A549 (cell line): Measurements from ENCODE around the gene PRKCQ. TPM values are rescaled to one million over a fixed set of nuclear protein-coding genes. Genes with fewer than 3 reads are reported as not detected.

Experiments used
- ATAC-seq, 2 experiments: fragments of 200-7000 bp in 1 of 2; fragments of >200 bp in 1 of 2; cut with Nextera tagmentation in 1 of 2; cut with Tn5 transposase in 1 of 2; 3 replicates each; pipeline versions ENCODE4 v1.8.0 to v1.9.1; 2018 to 2020; ENCODE audit warnings: mild to moderate bottlenecking in 1 of 2, moderate library complexity in 1 of 2
- CTCF ChIA-PET: fragments of 300-600 bp; sonication (Branson Sonifier 250); formaldehyde crosslinking; extraction: SDS; loops from one replicate; lab custom pipeline; 2021; ENCODE audit warnings: antibody characterized with exemption, inconsistent platforms; lab: Yijun Ruan, JAX
- POLR2A ChIA-PET: fragments of 350-600 bp; formaldehyde crosslinking; extraction: SDS; loops from one replicate; lab custom pipeline; 2021; ENCODE audit warnings: antibody characterized with exemption, inconsistent platforms; lab: Yijun Ruan, JAX
- DNase-seq, 2 experiments: peaks; one replicate each; pipeline versions ENCODE4 v3.0.0 to v3.0.0-alpha.2; 2011 to 2016; ENCODE audit warnings: low read depth in 1 of 2, low spot score in 1 of 2
- FAIRE-seq: peaks from 2 replicates; lab custom pipeline; 2011; peaks lifted over from hg19 to GRCh38; lab: Jason Lieb, UNC
- H3K27ac ChIP-seq, 2 experiments: fragments of >200 bp; sonication (Bioruptor Twin); formaldehyde crosslinking; 3 replicates each; pipeline ENCODE4 v1.5.1; 2016 to 2017
- H3K4me1 ChIP-seq: fragments of >200 bp; sonication (Bioruptor Twin); formaldehyde crosslinking; 3 replicates; pipeline ENCODE4 v1.6.1; 2016
- H3K4me2 ChIP-seq: fragments of >200 bp; sonication (Bioruptor Twin); formaldehyde crosslinking; 3 replicates; pipeline ENCODE4 v1.6.1; 2016
- H3K4me3 ChIP-seq: fragments of >200 bp; sonication (Bioruptor Twin); formaldehyde crosslinking; 3 replicates; pipeline ENCODE4 v1.5.1; 2016
- H3K9me3 ChIP-seq: fragments of >200 bp; sonication (Bioruptor Twin); formaldehyde crosslinking; 3 replicates; pipeline ENCODE4 v1.6.1; 2016
- CBX2 ChIP-seq: fragments of 200-600 bp; sonication (generic); IDR thresholded peaks from 2 replicates; pipeline ENCODE4 v1.6.1; 2016; ENCODE audit warnings: low read depth, mild to moderate bottlenecking, borderline replicate concordance
- CEBPB ChIP-seq, 2 experiments: fragments of >200 bp in 1 of 2; sonication (Bioruptor Twin) in 1 of 2; formaldehyde crosslinking in 1 of 2; IDR thresholded peaks; 2 replicates each; pipeline ENCODE4 v1.6.1; 2012 to 2016
- CHD4 ChIP-seq: fragments of 200-600 bp; sonication (generic); IDR thresholded peaks from 2 replicates; pipeline ENCODE4 v1.6.1; 2016; ENCODE audit warnings: antibody characterized with exemption, mild to moderate bottlenecking, borderline replicate concordance
- EP300 ChIP-seq, 2 experiments: fragments of >200 bp; sonication (Bioruptor Twin); formaldehyde crosslinking; IDR thresholded peaks; 2 replicates in 1 of 2; 3 replicates in 1 of 2; pipeline ENCODE4 v1.6.1; 2016 to 2017
- FOXS1 ChIP-seq: fragments of 250-450 bp; sonication (Bioruptor Pico); IDR thresholded peaks from 2 replicates; pipeline ENCODE4 v1.5.0; 2020; ENCODE audit warnings: mild to moderate bottlenecking, moderate library complexity
- HEYL ChIP-seq: fragments of 250-450 bp; sonication (Bioruptor Pico); IDR thresholded peaks from 2 replicates; pipeline ENCODE4 v1.8.0; 2021; ENCODE audit warnings: mild to moderate bottlenecking, moderate library complexity
- HOXB5 ChIP-seq: fragments of 250-450 bp; sonication (Bioruptor Pico); IDR thresholded peaks from 2 replicates; pipeline ENCODE4 v1.5.0; 2020; ENCODE audit warnings: mild to moderate bottlenecking, moderate library complexity
- MAZ ChIP-seq: fragments of 150-350 bp; IDR thresholded peaks from 2 replicates; pipeline ENCODE4 v1.6.1; 2014; ENCODE audit warnings: antibody characterized with exemption, low read depth, low read length, borderline replicate concordance
- PHF8 ChIP-seq: fragments of 200-600 bp; sonication (generic); IDR thresholded peaks from 2 replicates; pipeline ENCODE4 v1.6.1; 2016; ENCODE audit warnings: low read depth, mild to moderate bottlenecking, antibody characterized with exemption, moderate library complexity, borderline replicate concordance
- POLR2A ChIP-seq: IDR thresholded peaks from 2 replicates; pipeline ENCODE4 v1.6.1; 2012; ENCODE audit warnings: mild to moderate bottlenecking, low read length
- RARB ChIP-seq: fragments of 250-450 bp; sonication (Bioruptor Pico); IDR thresholded peaks from 2 replicates; pipeline ENCODE4 v1.8.0; 2021; ENCODE audit warnings: mild to moderate bottlenecking, moderate library complexity
- RFX5 ChIP-seq: fragments of 450-650 bp; IDR thresholded peaks from 2 replicates; pipeline ENCODE4 v1.7.1; 2014; ENCODE audit warnings: antibody characterized with exemption, mild to moderate bottlenecking, moderate library complexity
- WGBS: methylation state at CpG from one replicate; pipeline ENCODE4 v1.1.6; 2017; ENCODE audit errors: missing lambda C conversion rate; 5-methylcytosine and 5-hydroxymethylcytosine counted together
- polyA plus RNA-seq, 4 experiments: library from polyadenylated mRNA; depleted of rRNA in 3 of 4; stranded (reverse); fragments of >200 nt; fragmentation: RNase III in 1 of 4; extraction: RNeasy Plus Mini Kit Qiagen cat#74134 plus additional on column Dnase treatment in 1 of 4; gene quantifications; 2 replicates in 3 of 4; 3 replicates in 1 of 4; pipeline ENCODE4 v1.2.3, GENCODE V29; 2011 to 2017
- TF ChIP-seq, protein P1 (sequence below): IDR thresholded peaks from 2 replicates; pipeline ENCODE4 v1.6.1; 2012; ENCODE audit warnings: low read depth, borderline replicate concordance
- TF ChIP-seq, protein P2 (sequence below): IDR thresholded peaks from 2 replicates; pipeline ENCODE4 v1.6.1; 2012
- TF ChIP-seq, protein P3 (sequence below): IDR thresholded peaks from 2 replicates; pipeline ENCODE4 v1.6.1; 2012
- TF ChIP-seq, protein P4 (sequence below): fragments of >200 bp; sonication (Bioruptor Twin); formaldehyde crosslinking; IDR thresholded peaks from 3 replicates; pipeline ENCODE4 v1.6.1; 2016

PRKCQ gene
- polyA plus RNA-seq, 2 of the 4 experiments (the other 2 are of a cell fraction) = 3.7 to 7.1 TPM

GRCh38 chr10:6404127-6405072 lies 175.7 kb downstream of the PRKCQ start (continued):
- TF ChIP-seq HOXB5 (no peak), RFX5 (no peak), POLR2A (no peak)
- TF ChIP-seq, protein P1, sequence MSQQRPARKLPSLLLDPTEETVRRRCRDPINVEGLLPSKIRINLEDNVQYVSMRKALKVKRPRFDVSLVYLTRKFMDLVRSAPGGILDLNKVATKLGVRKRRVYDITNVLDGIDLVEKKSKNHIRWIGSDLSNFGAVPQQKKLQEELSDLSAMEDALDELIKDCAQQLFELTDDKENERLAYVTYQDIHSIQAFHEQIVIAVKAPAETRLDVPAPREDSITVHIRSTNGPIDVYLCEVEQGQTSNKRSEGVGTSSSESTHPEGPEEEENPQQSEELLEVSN = no peak

DNA sequence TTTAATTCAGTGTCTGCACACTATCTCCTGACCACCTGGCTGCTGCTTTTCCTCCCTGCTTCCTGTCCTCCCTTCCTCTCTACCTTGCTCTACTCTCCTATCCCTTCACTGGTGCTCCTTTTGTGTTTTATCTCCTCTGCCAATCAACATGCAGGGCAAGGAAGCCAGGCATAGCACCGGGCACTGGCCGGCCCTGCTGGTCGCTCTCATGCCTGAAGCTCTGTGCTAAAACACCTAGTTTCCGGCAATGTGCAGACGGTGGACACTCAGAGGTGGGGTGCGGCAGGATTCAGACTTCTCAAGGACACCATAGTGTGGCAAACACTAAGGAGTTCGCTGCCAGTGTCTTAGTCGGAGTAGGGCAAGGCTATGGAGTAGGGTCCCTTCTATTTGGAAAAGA lies 177.1 kb downstream of the PRKCQ start:
- FAIRE-seq (no peak), ATAC-seq (no peak), DNase-seq (no peak)
- Histone ChIP-seq H3K4me3 (no peak overlapping the region), H3K9me3 (no peaks in the 10 kb centered on the region), H3K27ac (peak overlapping the region; percentile 91 to 96), H3K4me1 (peaks cover 65% of the 10 kb centered on the region), H3K4me2 (no peak overlapping the region)
- TF ChIP-seq, protein P2, sequence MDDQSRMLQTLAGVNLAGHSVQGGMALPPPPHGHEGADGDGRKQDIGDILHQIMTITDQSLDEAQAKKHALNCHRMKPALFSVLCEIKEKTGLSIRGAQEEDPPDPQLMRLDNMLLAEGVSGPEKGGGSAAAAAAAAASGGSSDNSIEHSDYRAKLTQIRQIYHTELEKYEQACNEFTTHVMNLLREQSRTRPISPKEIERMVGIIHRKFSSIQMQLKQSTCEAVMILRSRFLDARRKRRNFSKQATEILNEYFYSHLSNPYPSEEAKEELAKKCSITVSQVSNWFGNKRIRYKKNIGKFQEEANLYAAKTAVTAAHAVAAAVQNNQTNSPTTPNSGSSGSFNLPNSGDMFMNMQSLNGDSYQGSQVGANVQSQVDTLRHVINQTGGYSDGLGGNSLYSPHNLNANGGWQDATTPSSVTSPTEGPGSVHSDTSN = no peak
- TF ChIP-seq PHF8 (no peak), CEBPB (IDR thresholded peaks at IDR 0.05) (no peak), HEYL (CRISPR knock-in tag) (no peak), EP300 (IDR thresholded peaks at IDR 0.05) (no peak), FOXS1 (CRISPR knock-in tag) (no peak), CHD4 (no peak), RARB (CRISPR knock-in tag) (no peak), MAZ (no peak), CBX2 (no peak), HOXB5 (no peak)
- ChIA-PET CTCF (interaction anchor here (0.8 to 10.2 kb wide), 28 partner anchors 12 to 390 kb away, joined by 3 to 332 read pairs (median 16); partner anchors contain the start of gene PFKFB3), POLR2A (interaction anchor here (1.9 to 6.2 kb wide), 3 partner anchors 128 to 203 kb away, joined by 8 to 367 read pairs (median 16); partner anchors contain the start of gene PFKFB3)
- 88% methylated on average over 8 of the region's 8 CpGs for WGBS

DNA sequence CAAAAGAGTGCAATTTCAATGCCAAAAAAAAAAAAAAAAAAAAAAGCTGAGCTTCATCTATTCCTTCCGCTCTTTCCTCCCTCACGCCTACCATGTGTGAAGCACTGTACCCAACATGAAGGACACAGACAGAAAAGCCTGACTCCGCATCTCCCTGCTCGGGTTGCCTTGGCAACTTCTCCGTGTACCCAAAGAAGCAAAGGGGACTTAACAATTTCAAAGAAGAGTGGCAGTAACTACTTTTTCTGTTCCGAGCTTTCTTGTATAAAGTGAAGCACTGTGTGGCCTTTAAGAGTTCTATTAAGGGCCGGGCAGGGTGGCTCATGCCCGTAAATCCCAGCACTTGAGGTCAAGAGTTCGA lies 177.7 kb downstream of the PRKCQ start:
- Histone ChIP-seq H3K9me3 (no peaks in the 10 kb centered on the region), H3K27ac (peak overlapping the region; percentile 91 to 96), H3K4me3 (no peak overlapping the region), H3K4me1 (peaks cover 68% of the 10 kb centered on the region), H3K4me2 (peak overlapping the region; percentile 73)
- TF ChIP-seq, protein P3, sequence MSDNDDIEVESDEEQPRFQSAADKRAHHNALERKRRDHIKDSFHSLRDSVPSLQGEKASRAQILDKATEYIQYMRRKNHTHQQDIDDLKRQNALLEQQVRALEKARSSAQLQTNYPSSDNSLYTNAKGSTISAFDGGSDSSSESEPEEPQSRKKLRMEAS = no peak
- TF ChIP-seq, protein P4, sequence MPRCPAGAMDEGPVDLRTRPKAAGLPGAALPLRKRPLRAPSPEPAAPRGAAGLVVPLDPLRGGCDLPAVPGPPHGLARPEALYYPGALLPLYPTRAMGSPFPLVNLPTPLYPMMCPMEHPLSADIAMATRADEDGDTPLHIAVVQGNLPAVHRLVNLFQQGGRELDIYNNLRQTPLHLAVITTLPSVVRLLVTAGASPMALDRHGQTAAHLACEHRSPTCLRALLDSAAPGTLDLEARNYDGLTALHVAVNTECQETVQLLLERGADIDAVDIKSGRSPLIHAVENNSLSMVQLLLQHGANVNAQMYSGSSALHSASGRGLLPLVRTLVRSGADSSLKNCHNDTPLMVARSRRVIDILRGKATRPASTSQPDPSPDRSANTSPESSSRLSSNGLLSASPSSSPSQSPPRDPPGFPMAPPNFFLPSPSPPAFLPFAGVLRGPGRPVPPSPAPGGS = 0 out of 3 replicates have a peak, but pooled peaks have one; percentile 6
- FAIRE-seq = no peak
- ChIA-PET POLR2A (interaction anchor here (0.6 to 6.2 kb wide), 18 partner anchors 48 to 1009 kb away, joined by 3 to 367 read pairs (median 6); partner anchors contain the start of genes PFKFB3 and SFMBT2), CTCF (interaction anchor here (0.5 to 10.2 kb wide), 97 partner anchors 8 to 1576 kb away, joined by 3 to 332 read pairs (median 7); partner anchors contain the start of genes IL15RA and PFKFB3)
- peak in 1 of 2 experiments; percentile 4; a peak in 3 of 6 replicates for ATAC-seq
- peak in 1 of 2 experiments; percentile 38 for DNase-seq
- 59% methylated on average over 9 of the region's 9 CpGs for WGBS
